ENCODE data around the gene IKBKG. TPM values are rescaled to one million over a fixed set of nuclear protein-coding genes. Genes with fewer than 3 reads are reported as not detected.

IKBKG gene
- polyA plus RNA-seq, 1 donor (not counting 4 experiments of a cell fraction or from before 2014, with no cell fraction given) = 15.1 TPM

DNA sequence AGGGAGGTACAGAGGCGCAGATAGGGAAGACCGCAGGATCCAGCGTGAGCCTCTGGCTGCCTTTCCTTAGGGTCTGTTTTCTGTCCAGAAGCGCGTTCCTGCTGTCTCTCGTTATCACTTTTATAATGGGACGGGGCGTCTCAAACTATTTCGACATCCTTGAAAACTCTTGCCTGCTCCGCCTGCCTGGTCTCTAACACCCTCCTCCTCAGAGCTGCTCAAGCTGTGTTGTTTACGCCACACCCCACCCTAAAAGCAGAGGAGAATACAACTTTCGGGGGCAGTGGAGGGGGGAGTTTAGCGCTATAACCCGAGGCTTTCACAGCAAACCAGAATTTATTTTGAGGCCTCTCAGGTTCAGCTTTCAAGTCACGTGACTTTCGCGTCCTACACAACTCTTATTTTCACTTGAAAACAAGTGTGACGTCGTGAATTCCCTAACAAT, 30.7 kb upstream of the IKBKG start:
- peak overlapping the region; percentile 54 for H3K27ac ChIP-seq (ENCODE audit: control insufficient read depth, insufficient read depth, low read length)
- FAIRE-seq = no peak
- H3K9me3 ChIP-seq (ENCODE audit: control insufficient read depth, low read depth, low read length) = no peaks in the 10 kb centered on the region
- peak overlapping the region; percentile 63 for H3K4me2 ChIP-seq (ENCODE audit: control insufficient read depth, extremely low read depth, insufficient read depth, low read depth, low read length)
- no peaks in the 10 kb centered on the region for H3K27me3 ChIP-seq (ENCODE audit: control insufficient read depth, extremely low read depth, insufficient read depth, low read length)
- TF ChIP-seq EZH2 (IDR thresholded peaks at IDR 0.05; ENCODE audit: low read length) = no peak
- TF ChIP-seq, protein P1, sequence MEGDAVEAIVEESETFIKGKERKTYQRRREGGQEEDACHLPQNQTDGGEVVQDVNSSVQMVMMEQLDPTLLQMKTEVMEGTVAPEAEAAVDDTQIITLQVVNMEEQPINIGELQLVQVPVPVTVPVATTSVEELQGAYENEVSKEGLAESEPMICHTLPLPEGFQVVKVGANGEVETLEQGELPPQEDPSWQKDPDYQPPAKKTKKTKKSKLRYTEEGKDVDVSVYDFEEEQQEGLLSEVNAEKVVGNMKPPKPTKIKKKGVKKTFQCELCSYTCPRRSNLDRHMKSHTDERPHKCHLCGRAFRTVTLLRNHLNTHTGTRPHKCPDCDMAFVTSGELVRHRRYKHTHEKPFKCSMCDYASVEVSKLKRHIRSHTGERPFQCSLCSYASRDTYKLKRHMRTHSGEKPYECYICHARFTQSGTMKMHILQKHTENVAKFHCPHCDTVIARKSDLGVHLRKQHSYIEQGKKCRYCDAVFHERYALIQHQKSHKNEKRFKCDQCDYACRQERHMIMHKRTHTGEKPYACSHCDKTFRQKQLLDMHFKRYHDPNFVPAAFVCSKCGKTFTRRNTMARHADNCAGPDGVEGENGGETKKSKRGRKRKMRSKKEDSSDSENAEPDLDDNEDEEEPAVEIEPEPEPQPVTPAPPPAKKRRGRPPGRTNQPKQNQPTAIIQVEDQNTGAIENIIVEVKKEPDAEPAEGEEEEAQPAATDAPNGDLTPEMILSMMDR (optimal IDR thresholded peaks at IDR 0.05 in 1 of 3, IDR thresholded peaks at IDR 0.05 in 1 of 3, conservative IDR thresholded peaks at IDR 0.05 in 1 of 3; ENCODE audit: extremely low read depth in 1 of 3, insufficient read depth in 2 of 3, low read length in 3 of 3) = no peak
- H2AFZ ChIP-seq (ENCODE audit: control insufficient read depth, low read length) = peak overlapping the region; percentile 78
- H3K4me3 ChIP-seq (ENCODE audit: control insufficient read depth in 2 of 3, extremely low read depth in 1 of 3, insufficient read depth in 2 of 3, low read depth in 1 of 3, low read length in 3 of 3) = peak overlapping the region; percentile 28 to 69 (median 29)
- H4K20me1 ChIP-seq (ENCODE audit: control insufficient read depth, extremely low read depth, insufficient read depth, low read length) = no peaks in the 10 kb centered on the region
- no peaks in the 10 kb centered on the region for H3K9me1 ChIP-seq (ENCODE audit: control insufficient read depth, extremely low read depth, insufficient read depth, low read length)
- no peak for DNase-seq (ENCODE audit: low read depth, low spot score)
- dilution Hi-C loops (cut with MboI; ENCODE audit: extremely low pct_ligation_motif_present, low sequenced_read_pairs) = no loop called here
- H3K79me2 ChIP-seq (ENCODE audit: control insufficient read depth, insufficient read depth, low read length) = peaks cover 6% of the 10 kb centered on the region
- H3K9ac ChIP-seq (ENCODE audit: control insufficient read depth, extremely low read depth, insufficient read depth, low read length) = peak overlapping the region; percentile 71
- H3K4me1 ChIP-seq (ENCODE audit: control insufficient read depth, extremely low read depth, insufficient read depth, low read length) = peaks cover 2% of the 10 kb centered on the region
- no peaks in the 10 kb centered on the region for H3K36me3 ChIP-seq (ENCODE audit: control insufficient read depth in 2 of 2, extremely low read depth in 1 of 2, insufficient read depth in 2 of 2, low read length in 2 of 2)

DNA sequence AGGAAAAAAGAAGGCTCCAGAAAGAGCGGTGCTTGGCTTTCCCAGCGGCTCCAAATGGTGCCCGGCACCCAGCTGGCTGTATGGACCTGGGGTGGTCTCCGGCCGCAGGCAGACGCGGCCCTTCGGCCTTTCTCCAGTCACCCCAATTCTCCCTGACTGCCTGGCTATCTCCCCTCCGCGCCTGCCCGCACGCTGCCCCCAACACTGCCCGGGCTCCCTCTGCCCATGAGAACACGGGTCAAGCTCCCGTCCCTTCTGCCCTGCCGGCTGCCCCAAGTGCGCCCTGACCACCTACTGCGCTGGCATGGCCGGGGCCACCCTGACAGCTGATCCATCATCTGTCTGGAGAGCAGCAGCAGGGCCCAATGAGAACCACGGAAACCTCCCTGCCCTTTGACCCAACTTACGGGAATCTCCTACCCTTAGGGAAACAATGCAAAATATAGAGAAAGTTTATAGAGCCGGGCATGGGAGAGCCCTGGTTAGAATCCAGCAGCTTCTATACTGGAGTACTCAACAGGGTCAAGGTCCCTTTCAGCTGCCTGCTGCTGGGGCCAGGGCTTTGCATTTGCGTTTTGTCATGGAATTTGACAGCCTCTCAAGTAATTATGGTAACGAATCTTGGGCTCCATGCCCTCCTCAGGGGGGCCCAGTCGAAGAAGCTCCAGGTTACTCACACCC, 30.2 kb upstream of the IKBKG start:
- DNase-seq (ENCODE audit: low read depth, low spot score) = no peak
- TF ChIP-seq EZH2 (IDR thresholded peaks at IDR 0.05; ENCODE audit: low read length) = no peak
- TF ChIP-seq, protein P1 (optimal IDR thresholded peaks at IDR 0.05 in 1 of 3, IDR thresholded peaks at IDR 0.05 in 1 of 3, conservative IDR thresholded peaks at IDR 0.05 in 1 of 3; ENCODE audit: extremely low read depth in 1 of 3, insufficient read depth in 2 of 3, low read length in 3 of 3) = no peak
- no peak overlapping the region for H3K9ac ChIP-seq (ENCODE audit: control insufficient read depth, extremely low read depth, insufficient read depth, low read length)
- H3K4me3 ChIP-seq (ENCODE audit: control insufficient read depth in 2 of 3, extremely low read depth in 1 of 3, insufficient read depth in 2 of 3, low read depth in 1 of 3, low read length in 3 of 3) = peak overlapping the region in 1 of 3 experiments; percentile 69
- no peaks in the 10 kb centered on the region for H3K36me3 ChIP-seq (ENCODE audit: control insufficient read depth in 2 of 2, extremely low read depth in 1 of 2, insufficient read depth in 2 of 2, low read length in 2 of 2)
- H3K79me2 ChIP-seq (ENCODE audit: control insufficient read depth, insufficient read depth, low read length) = peaks cover 6% of the 10 kb centered on the region
- no peak for FAIRE-seq
- no peaks in the 10 kb centered on the region for H3K27me3 ChIP-seq (ENCODE audit: control insufficient read depth, extremely low read depth, insufficient read depth, low read length)
- dilution Hi-C loops (cut with MboI; ENCODE audit: extremely low pct_ligation_motif_present, low sequenced_read_pairs) = no loop called here
- peak overlapping the region; percentile 63 for H3K4me2 ChIP-seq (ENCODE audit: control insufficient read depth, extremely low read depth, insufficient read depth, low read depth, low read length)
- peaks cover 2% of the 10 kb centered on the region for H3K4me1 ChIP-seq (ENCODE audit: control insufficient read depth, extremely low read depth, insufficient read depth, low read length)
- H3K9me3 ChIP-seq (ENCODE audit: control insufficient read depth, low read depth, low read length) = no peaks in the 10 kb centered on the region
- no peaks in the 10 kb centered on the region for H4K20me1 ChIP-seq (ENCODE audit: control insufficient read depth, extremely low read depth, insufficient read depth, low read length)
- no peaks in the 10 kb centered on the region for H3K9me1 ChIP-seq (ENCODE audit: control insufficient read depth, extremely low read depth, insufficient read depth, low read length)
- H3K27ac ChIP-seq (ENCODE audit: control insufficient read depth, insufficient read depth, low read length) = peak overlapping the region; percentile 54
- H2AFZ ChIP-seq (ENCODE audit: control insufficient read depth, low read length) = no peak overlapping the region
